Loucy (cell line): ENCODE data around the gene SLC46A3.

Experiments
- H2AFZ ChIP-seq: fragments of 200-600 bp; sonication (generic); 2 replicates; pipeline ENCODE4 v1.6.0; 2016; ENCODE audit warnings: antibody characterized with exemption, mild to moderate bottlenecking, low read length, moderate library complexity
- H3F3A ChIP-seq: fragments of 200-600 bp; 2 replicates; pipeline ENCODE4 v1.6.0; 2016; ENCODE audit warnings: antibody characterized with exemption, low read depth, mild to moderate bottlenecking
- H3K27me3 ChIP-seq: fragments of 200-600 bp; sonication (generic); 2 replicates; pipeline ENCODE4 v1.6.1; 2014; ENCODE audit warnings: low read length, mild to moderate bottlenecking; ENCODE audit not compliant: insufficient read depth, poor library complexity, severe bottlenecking
- H3K36me3 ChIP-seq: fragments of 200-600 bp; sonication (generic); 2 replicates; pipeline ENCODE4 v1.6.1; 2016; ENCODE audit warnings: low read length; ENCODE audit not compliant: insufficient read depth
- H3K4me1 ChIP-seq: fragments of 200-600 bp; sonication (generic); 2 replicates; pipeline ENCODE4 v1.5.1; 2014; ENCODE audit warnings: low read length, mild to moderate bottlenecking; ENCODE audit not compliant: insufficient read depth, poor library complexity, severe bottlenecking
- H3K4me2 ChIP-seq: fragments of 200-600 bp; sonication (generic); 2 replicates; pipeline ENCODE4 v1.6.0; 2014; ENCODE audit warnings: antibody characterized with exemption, low read length, low read depth, mild to moderate bottlenecking; ENCODE audit not compliant: poor library complexity, severe bottlenecking
- H3K4me3 ChIP-seq: fragments of 200-600 bp; sonication (generic); 2 replicates; pipeline ENCODE4 v1.5.1; 2014; ENCODE audit warnings: low read length, mild to moderate bottlenecking, mixed read lengths; ENCODE audit not compliant: poor library complexity, severe bottlenecking
- H3K79me2 ChIP-seq: fragments of 200-600 bp; sonication (generic); 2 replicates; pipeline ENCODE4 v1.6.1; 2014; ENCODE audit warnings: low read length; ENCODE audit not compliant: insufficient read depth
- H3K9ac ChIP-seq: fragments of 200-600 bp; sonication (generic); 2 replicates; pipeline ENCODE4 v1.6.0; 2014; ENCODE audit warnings: mild to moderate bottlenecking, low read depth, low read length, moderate library complexity; ENCODE audit not compliant: poor library complexity, severe bottlenecking
- H3K9me2 ChIP-seq: fragments of 200-600 bp; sonication (generic); replicated peaks from 2 replicates; pipeline ENCODE4 v1.6.1; 2016; ENCODE audit warnings: low read depth, low read length, mixed read lengths
- H3K9me3 ChIP-seq: fragments of 200-600 bp; sonication (generic); 2 replicates; pipeline ENCODE4 v1.6.1; 2014; ENCODE audit warnings: mild to moderate bottlenecking, antibody characterized with exemption, low read length, low read depth; ENCODE audit not compliant: insufficient read depth
- H4K20me1 ChIP-seq: fragments of 200-600 bp; sonication (generic); 2 replicates; pipeline ENCODE4 v1.6.0; 2014; ENCODE audit warnings: antibody characterized with exemption, low read length, mild to moderate bottlenecking; ENCODE audit not compliant: insufficient read depth, poor library complexity, severe bottlenecking
- EZH2phosphoT487 ChIP-seq: fragments of 200-600 bp; IDR thresholded peaks from 2 replicates; pipeline ENCODE4 v1.6.1; 2018; ENCODE audit warnings: antibody characterized with exemption, mild to moderate bottlenecking, moderate library complexity, borderline replicate concordance
- TF ChIP-seq, protein P1 (sequence below): fragments of 200-600 bp; sonication (generic); conservative IDR thresholded peaks from 2 replicates; pipeline ENCODE4 v1.5.1; 2014; ENCODE audit warnings: mild to moderate bottlenecking, antibody characterized with exemption, low read length

The SLC46A3 gene

DNA sequence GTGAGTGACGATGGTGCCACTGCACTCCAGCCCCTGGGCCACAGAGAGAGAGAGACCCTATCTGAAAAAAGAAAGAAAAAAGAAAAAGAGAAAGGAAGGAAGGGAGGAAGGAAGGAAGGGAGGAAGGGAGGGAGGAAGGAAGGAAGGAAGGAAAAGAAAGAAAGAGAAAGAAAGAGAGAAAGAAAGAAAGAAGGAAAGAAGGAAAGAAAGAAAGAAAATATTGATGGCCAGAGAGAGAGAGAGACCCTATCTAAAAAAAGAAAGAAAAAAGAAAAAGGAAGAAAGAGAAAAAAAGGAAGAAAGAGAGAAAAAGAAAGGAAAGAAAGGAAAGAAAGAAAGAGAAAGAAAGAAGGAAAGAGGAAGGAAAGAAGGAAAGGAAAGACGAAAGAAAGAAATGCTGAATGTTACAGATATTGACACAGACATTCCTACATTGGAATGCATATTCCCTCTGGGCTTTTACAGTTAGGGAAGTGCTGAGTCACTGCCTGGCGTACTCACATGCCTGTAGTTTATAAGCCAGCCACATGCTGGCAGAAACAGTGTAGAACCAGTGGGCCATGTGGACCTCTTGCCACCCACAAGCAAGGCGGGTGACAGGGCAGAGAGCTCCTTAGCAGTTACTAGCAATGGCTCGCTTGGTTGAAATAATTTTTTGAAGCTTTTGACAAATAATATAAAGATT is 34.6 kb upstream of the SLC46A3 start:
- Histone ChIP-seq H3K79me2 (no peaks in the 10 kb centered on the region), H3K4me1 (peaks cover 53% of the 10 kb centered on the region), H3K9ac (no peak overlapping the region), H2AFZ (0 out of 2 replicates have a peak overlapping the region, but pooled peaks have one; percentile 28), H3F3A (0 out of 2 replicates have a peak, but pooled peaks cover 9% of the 10 kb centered on the region), H3K9me2 (no peaks in the 10 kb centered on the region), H3K27me3 (no peaks in the 10 kb centered on the region), H4K20me1 (no peaks in the 10 kb centered on the region), H3K4me3 (no peak overlapping the region), H3K9me3 (0 out of 2 replicates have a peak, but pooled peaks cover 6% of the 10 kb centered on the region), H3K4me2 (peak overlapping the region; percentile 70), H3K36me3 (no peaks in the 10 kb centered on the region)
- TF ChIP-seq, protein P1, sequence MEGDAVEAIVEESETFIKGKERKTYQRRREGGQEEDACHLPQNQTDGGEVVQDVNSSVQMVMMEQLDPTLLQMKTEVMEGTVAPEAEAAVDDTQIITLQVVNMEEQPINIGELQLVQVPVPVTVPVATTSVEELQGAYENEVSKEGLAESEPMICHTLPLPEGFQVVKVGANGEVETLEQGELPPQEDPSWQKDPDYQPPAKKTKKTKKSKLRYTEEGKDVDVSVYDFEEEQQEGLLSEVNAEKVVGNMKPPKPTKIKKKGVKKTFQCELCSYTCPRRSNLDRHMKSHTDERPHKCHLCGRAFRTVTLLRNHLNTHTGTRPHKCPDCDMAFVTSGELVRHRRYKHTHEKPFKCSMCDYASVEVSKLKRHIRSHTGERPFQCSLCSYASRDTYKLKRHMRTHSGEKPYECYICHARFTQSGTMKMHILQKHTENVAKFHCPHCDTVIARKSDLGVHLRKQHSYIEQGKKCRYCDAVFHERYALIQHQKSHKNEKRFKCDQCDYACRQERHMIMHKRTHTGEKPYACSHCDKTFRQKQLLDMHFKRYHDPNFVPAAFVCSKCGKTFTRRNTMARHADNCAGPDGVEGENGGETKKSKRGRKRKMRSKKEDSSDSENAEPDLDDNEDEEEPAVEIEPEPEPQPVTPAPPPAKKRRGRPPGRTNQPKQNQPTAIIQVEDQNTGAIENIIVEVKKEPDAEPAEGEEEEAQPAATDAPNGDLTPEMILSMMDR: no peak
- no peak for TF ChIP-seq EZH2phosphoT487

DNA sequence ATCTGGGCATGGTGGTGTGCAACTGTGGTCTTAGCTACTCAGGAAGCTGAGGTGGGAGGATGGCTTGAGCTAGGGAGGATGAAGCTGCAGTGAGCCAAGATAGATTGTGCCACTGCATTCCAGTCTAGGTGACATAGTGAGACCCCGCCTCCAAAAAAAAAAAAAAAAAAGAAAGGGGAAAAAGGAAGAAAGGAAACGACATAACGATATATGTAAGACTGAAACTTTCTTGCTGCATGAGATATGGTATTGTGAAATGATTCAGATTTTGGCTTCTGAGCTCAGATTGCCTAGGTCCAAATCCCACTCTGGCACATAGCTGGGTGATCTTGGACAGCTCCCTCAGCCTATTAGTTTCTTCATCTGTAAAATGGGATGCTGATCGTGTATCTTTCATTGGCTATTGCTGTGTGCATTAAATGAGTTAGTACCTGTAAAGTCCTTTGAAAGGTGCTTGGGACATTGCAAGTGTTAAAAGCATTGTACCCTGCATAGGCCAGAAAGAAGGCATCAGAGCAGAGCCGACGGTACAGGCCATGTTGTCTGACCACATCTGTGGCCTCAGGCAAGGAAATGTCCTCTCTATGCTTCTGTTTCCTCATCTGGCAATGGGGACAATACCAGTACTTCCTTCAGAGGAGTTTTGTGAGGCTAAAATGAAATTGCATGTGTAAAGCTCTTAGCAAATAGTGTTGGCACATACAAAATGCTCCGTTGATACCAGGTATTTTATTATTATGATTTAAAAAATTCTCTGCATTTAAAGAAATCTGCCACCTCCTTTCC is 32.6 kb upstream of the SLC46A3 start:
- H3K27me3 ChIP-seq: no peaks in the 10 kb centered on the region
- no peaks in the 10 kb centered on the region for H4K20me1 ChIP-seq
- H3K9me2 ChIP-seq: no peaks in the 10 kb centered on the region
- H3K4me2 ChIP-seq: peak overlapping the region; percentile 19
- no peak overlapping the region for H2AFZ ChIP-seq
- peaks cover 53% of the 10 kb centered on the region for H3K4me1 ChIP-seq
- H3K4me3 ChIP-seq: no peak overlapping the region
- no peaks in the 10 kb centered on the region for H3K36me3 ChIP-seq
- H3K9me3 ChIP-seq: no peaks in the 10 kb centered on the region
- H3F3A ChIP-seq: 0 out of 2 replicates have a peak, but pooled peaks cover 9% of the 10 kb centered on the region
- H3K9ac ChIP-seq: no peak overlapping the region
- TF ChIP-seq, protein P1: no peak
- TF ChIP-seq EZH2phosphoT487: no peak
- H3K79me2 ChIP-seq: no peaks in the 10 kb centered on the region

DNA sequence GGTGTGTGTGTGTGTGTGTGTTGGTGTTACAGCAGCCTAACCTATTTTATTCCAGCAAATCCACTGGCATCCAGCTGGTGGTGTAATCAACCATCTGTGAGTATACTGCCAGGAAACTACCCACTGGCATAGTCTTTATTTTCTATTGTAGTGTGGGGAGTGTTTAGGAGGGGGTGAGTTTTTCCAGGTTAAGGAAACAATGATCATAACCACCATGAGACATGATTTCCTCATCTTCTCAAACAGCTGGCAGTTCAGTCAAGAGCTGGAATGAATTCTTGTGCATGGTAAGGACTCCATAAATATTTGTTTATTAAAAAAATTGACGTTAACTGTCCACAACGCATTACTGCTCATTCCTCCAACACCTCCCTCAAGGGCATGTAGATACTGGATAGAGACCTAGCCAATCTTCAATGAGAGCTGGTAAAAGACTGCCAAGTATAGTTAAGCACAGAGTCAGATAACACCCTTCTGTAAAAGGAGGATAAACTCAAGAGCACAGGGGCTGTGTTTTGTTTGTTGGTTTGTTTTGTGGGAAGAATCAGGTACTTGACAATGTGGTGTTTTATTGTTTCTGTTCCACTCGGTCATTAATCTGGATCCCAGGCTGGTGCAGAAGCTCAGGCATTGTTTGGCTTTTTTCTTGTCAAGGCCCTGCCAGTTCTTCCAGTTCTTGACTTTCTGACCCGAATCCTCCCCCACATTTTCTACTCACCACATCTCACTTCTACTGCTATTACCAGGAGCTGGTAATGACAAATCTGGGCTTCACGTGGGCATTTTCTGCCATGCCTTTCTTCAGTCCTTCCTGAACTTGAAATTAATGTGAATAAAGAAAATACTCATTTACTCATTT is 31.6 kb upstream of the SLC46A3 start:
- Histone ChIP-seq H3K9me3 (no peaks in the 10 kb centered on the region), H3F3A (0 out of 2 replicates have a peak, but pooled peaks cover 9% of the 10 kb centered on the region), H3K4me3 (no peak overlapping the region), H3K79me2 (no peaks in the 10 kb centered on the region), H3K27me3 (no peaks in the 10 kb centered on the region), H4K20me1 (no peaks in the 10 kb centered on the region), H3K9me2 (no peaks in the 10 kb centered on the region), H3K4me1 (peaks cover 49% of the 10 kb centered on the region), H3K9ac (no peak overlapping the region), H3K4me2 (peak overlapping the region; percentile 19), H3K36me3 (no peaks in the 10 kb centered on the region), H2AFZ (no peak overlapping the region; the same call in 1 of the 2 replicates)
- TF ChIP-seq, protein P1: no peak
- no peak for TF ChIP-seq EZH2phosphoT487
